Endothelial cell of umbilical vein (primary cell): ENCODE data around the gene TTLL12.

ENCODE experiments used
- EZH2 ChIP-seq: IDR thresholded peaks from 2 replicates; pipeline ENCODE4 v1.6.1; 2012; ENCODE audit warnings: borderline replicate concordance, low read depth, mild to moderate bottlenecking, moderate library complexity, low read length, inconsistent platforms; ENCODE audit not compliant: severe bottlenecking
- GATA2 ChIP-seq: IDR thresholded peaks from 2 replicates; pipeline ENCODE4 v1.7.0; 2011; ENCODE audit warnings: low read depth, mild to moderate bottlenecking, moderate library complexity, mixed read lengths, low read length; ENCODE audit not compliant: insufficient read length, insufficient read depth
- MYC ChIP-seq: IDR thresholded peaks from one replicate; pipeline ENCODE4 v1.6.1; 2011; ENCODE audit warnings: mild to moderate bottlenecking, low read depth, low read length
- POLR2A ChIP-seq: IDR thresholded peaks from 2 replicates; pipeline ENCODE4 v1.6.1; 2012; ENCODE audit warnings: low read depth, mild to moderate bottlenecking, control low read depth, low read length
- POLR2AphosphoS5 ChIP-seq: IDR thresholded peaks from 2 replicates; pipeline ENCODE4 v1.6.1; 2012; ENCODE audit warnings: low read depth, mild to moderate bottlenecking, control low read depth, low read length, moderate library complexity; ENCODE audit not compliant: insufficient read depth
- TF ChIP-seq, protein P1 (sequence below), 2 donors: IDR thresholded peaks; 1 replicate in 1 of 2; 2 replicates in 1 of 2; pipeline ENCODE4 v1.5.1; 2011; ENCODE audit warnings: low read length in 2 of 2, mild to moderate bottlenecking in 2 of 2, moderate library complexity in 2 of 2, control low read depth in 1 of 2, inconsistent platforms in 1 of 2, low read depth in 1 of 2; ENCODE audit not compliant: insufficient read depth in 1 of 2; ENCODE audit errors: extremely low read depth in 1 of 2
- TF ChIP-seq, protein P2 (sequence below): IDR thresholded peaks from 2 replicates; pipeline ENCODE4 v1.6.1; 2011; ENCODE audit not compliant: insufficient read depth, insufficient read length

DNA sequence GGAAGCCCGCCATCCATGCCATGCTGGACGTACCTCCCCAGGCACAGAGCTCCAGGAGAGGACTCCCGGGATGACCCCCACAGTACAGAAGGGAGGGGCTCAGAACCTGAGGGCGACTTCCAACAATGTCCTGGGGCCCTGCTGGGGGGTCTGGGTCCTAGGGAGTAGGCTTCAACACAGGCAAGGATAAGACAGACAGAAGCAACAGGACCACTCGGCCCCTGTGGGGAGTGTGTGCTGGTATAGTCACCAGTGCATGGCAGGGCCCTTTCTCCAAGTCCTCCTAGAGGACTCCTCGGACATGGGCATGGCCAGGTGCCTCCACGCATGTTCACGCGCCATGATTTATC lies 16.8 kb downstream of the TTLL12 start:
- TF ChIP-seq, protein P1, sequence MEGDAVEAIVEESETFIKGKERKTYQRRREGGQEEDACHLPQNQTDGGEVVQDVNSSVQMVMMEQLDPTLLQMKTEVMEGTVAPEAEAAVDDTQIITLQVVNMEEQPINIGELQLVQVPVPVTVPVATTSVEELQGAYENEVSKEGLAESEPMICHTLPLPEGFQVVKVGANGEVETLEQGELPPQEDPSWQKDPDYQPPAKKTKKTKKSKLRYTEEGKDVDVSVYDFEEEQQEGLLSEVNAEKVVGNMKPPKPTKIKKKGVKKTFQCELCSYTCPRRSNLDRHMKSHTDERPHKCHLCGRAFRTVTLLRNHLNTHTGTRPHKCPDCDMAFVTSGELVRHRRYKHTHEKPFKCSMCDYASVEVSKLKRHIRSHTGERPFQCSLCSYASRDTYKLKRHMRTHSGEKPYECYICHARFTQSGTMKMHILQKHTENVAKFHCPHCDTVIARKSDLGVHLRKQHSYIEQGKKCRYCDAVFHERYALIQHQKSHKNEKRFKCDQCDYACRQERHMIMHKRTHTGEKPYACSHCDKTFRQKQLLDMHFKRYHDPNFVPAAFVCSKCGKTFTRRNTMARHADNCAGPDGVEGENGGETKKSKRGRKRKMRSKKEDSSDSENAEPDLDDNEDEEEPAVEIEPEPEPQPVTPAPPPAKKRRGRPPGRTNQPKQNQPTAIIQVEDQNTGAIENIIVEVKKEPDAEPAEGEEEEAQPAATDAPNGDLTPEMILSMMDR (IDR thresholded peaks at IDR 0.05; ENCODE audit: extremely low read depth in 1 of 2, insufficient read depth in 1 of 2, low read depth in 1 of 2, low read length in 2 of 2) = no peak
- TF ChIP-seq POLR2AphosphoS5 (no peak), EZH2 (no peak), POLR2A (no peak), GATA2 (no peak), MYC (no peak)
- TF ChIP-seq, protein P2, sequence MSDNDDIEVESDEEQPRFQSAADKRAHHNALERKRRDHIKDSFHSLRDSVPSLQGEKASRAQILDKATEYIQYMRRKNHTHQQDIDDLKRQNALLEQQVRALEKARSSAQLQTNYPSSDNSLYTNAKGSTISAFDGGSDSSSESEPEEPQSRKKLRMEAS = no peak
